Measurements from ENCODE around the gene DNAH14. TPM values are rescaled to one million over a fixed set of nuclear protein-coding genes. Genes with fewer than 3 reads are reported as not detected.
A peak's percentile ranks its signal among the peaks of the same experiment; 100 is the strongest.

The DNAH14 gene
- total and polyA plus RNA-seq, 9 of the 15 experiments (the other 6 are each of a cell fraction or from before 2014, with no cell fraction given) = 58.4 to 142 (median 98.4) TPM

DNA sequence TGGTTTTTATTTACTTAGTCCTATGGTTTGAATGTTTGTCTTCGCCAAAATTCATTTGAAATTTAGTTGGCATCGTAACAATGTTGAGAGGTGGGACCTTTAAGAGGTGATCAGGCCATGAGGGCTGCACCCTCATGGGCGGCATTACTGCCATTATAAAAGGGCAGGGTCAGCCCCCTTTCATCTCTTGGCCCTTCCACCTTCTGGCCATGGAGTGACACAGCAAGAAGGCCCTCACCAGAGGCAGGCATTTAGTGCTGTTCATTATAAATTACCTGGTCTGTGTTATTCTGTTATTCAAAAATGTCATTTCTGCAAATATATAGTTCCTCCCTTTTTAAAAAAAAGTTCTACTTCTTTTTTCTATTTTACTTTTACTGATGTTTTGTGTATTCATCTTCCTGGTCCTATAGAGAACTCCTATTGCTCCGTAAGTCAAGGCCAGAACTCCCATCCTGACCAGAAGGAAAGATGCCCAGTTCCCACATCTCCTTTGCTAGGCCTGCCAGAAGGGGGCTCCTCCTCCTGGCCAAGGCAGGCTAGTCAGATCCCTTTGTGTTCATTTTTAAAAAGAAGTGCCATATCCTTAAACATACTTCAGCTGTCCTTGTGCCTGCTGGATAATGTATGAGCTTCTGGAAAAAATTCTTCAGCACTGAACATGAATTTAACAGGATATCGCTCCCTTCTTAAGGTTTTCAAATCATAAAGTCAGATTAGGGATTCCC lies 508.4 kb downstream of the DNAH14 start (continued):
- no peak for TF ChIP-seq HMGXB4 (CRISPR knock-in tag; IDR thresholded peaks at IDR 0.05)

DNA sequence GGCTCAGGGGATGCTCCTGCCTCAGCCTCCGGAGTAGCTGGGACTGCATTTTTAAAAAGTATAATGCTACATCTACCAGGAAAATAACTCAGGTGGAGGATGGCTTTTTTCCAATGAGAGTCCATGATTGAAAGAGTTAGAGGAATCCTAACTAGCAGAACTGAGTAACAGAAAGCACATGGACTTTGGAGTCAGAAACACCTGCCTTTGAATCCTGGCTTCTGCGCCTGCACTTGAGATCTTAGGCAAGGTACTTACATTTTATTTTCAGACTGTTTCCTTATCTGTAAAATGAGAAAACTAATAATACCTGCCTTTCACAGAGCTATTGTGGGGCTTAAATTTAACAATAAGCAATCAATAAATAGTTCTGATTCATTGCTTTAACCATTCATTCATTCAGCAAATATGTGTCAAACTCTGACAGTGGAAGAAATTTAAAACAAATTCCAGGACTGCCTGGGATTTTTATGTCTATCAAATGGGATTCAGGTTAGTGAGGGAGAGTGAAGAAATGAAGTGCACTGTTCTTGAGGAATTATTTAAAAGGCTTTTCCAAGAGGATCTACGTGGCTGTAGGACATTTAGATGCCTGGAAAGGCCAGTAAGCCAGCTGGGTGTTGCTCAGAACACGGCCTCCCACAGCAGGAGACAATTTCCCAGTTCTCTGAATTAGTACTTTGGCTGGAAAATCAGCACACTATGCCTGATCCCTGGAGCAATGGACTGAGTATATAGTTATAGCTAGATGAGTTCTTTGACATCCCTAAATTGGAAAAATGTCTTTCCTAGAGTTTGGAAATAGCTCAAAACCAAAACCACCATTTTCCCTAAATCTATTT lies 511.1 kb downstream of the DNAH14 start:
- no peak overlapping the region for H3K4me3 ChIP-seq
- no peaks in the 10 kb centered on the region for H3K36me3 ChIP-seq (ENCODE audit: control insufficient read depth, insufficient read depth, low read length)
- CTCF ChIA-PET (ENCODE audit: low intra/inter-chr PET ratio) = no interaction called here
- H3K79me2 ChIP-seq (ENCODE audit: control insufficient read depth, insufficient read depth, low read length) = no peaks in the 10 kb centered on the region
- H3K9me3 ChIP-seq (replicated peaks; ENCODE audit: control insufficient read depth, insufficient read depth, low read depth, low read length) = no peaks in the 10 kb centered on the region
- H3K4me2 ChIP-seq (ENCODE audit: insufficient read depth, low read length) = no peak overlapping the region
- no peaks in the 10 kb centered on the region for H3K9me1 ChIP-seq (ENCODE audit: control insufficient read depth, insufficient read depth, low read length)
- H3K9ac ChIP-seq (ENCODE audit: insufficient read depth in 1 of 2, low read depth in 2 of 2, low read length in 2 of 2) = no peak overlapping the region
- ATAC-seq (no peak), FAIRE-seq (no peak), DNase-seq (ENCODE audit: extremely low read depth in 1 of 4, low spot score in 3 of 4) (no peak)
- peaks cover 20 to 42% of the 10 kb centered on the region in 2 experiments for H3K4me1 ChIP-seq (replicated peaks in 1 of 2; ENCODE audit: control insufficient read depth in 2 of 2, insufficient read depth in 2 of 2, low read length in 2 of 2)
- peak overlapping the region; percentile 50 for H2AFZ ChIP-seq (ENCODE audit: low read depth, low read length)
- 72% methylated on average over 4 of the region's 4 CpGs for WGBS (ENCODE audit: insufficient coverage, low coverage, missing lambda C conversion rate)
- POLR2A ChIA-PET = interaction anchor here (0.6 to 2.4 kb wide), 4 partner anchors 8 to 14 kb away, joined by 3 to 10 read pairs (median 6); partner anchors contain the start of gene LBR
- BruUV-seq (replicated peaks) = no TSS peak
- H3K27me3 ChIP-seq (ENCODE audit: control insufficient read depth in 2 of 2, insufficient read depth in 2 of 2, low read length in 2 of 2) = no peaks in the 10 kb centered on the region
- in situ Hi-C loops (cut with MboI) (no loop called here), intact Hi-C loops (cut with micrococcal nuclease) (no loop called here)
- no peaks in the 10 kb centered on the region for H4K20me1 ChIP-seq (replicated peaks; ENCODE audit: control insufficient read depth, insufficient read depth, low read length)
- H3K27ac ChIP-seq (ENCODE audit: extremely low read depth, low read depth, low read length) = no peak overlapping the region
- TF ChIP-seq HMGXB4 (CRISPR knock-in tag; IDR thresholded peaks at IDR 0.05) = no peak
- TF ChIP-seq ARID1B (IDR thresholded peaks at IDR 0.05) = no peak
- no peak for TF ChIP-seq MBD2 (IDR thresholded peaks at IDR 0.05; ENCODE audit: borderline replicate concordance, low read depth)
- no peak for TF ChIP-seq NCOA4 (IDR thresholded peaks at IDR 0.05; ENCODE audit: partially characterized antibody)
- no peak for TF ChIP-seq SMARCA5 (IDR thresholded peaks at IDR 0.05)
- no peak for TF ChIP-seq KLF13 (tag; IDR thresholded peaks at IDR 0.05; ENCODE audit: borderline replicate concordance, low read depth)
- no peak for TF ChIP-seq KAT7 (CRISPR knock-in tag; IDR thresholded peaks at IDR 0.05; ENCODE audit: borderline replicate concordance)
- no peak for TF ChIP-seq RBFOX2 (IDR thresholded peaks at IDR 0.05; ENCODE audit: low read depth, low read length)
- no peak for TF ChIP-seq MBD1 (CRISPR knock-in tag; IDR thresholded peaks at IDR 0.05)
- no peak for TF ChIP-seq THRAP3 (IDR thresholded peaks at IDR 0.05; ENCODE audit: borderline replicate concordance)
- TF ChIP-seq MIER1 (IDR thresholded peaks at IDR 0.05; ENCODE audit: low read depth) = no peak
- TF ChIP-seq, protein P1, sequence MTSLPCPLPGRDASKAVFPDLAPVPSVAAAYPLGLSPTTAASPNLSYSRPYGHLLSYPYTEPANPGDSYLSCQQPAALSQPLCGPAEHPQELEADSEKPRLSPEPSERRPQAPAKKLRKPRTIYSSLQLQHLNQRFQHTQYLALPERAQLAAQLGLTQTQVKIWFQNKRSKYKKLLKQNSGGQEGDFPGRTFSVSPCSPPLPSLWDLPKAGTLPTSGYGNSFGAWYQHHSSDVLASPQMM (CRISPR knock-in tag; IDR thresholded peaks at IDR 0.05) = no peak
- no peak for TF ChIP-seq SMARCB1 (IDR thresholded peaks at IDR 0.05; ENCODE audit: insufficient read length, low read depth)

All from K562 (cell line).